Activated CD4-positive, alpha-beta T cell treated with anti-CD3 and anti-CD28 coated beads for 24 hours (primary cell): ENCODE results near the gene F12.

Source experiments
- DNase-seq, 2 donors: peaks; one replicate each; pipeline ENCODE4 v3.0.0-alpha.2; 2020; ENCODE audit warnings: low read depth in 2 of 2

Gene F12

GRCh38 chr5:177414481-177414880 lies 5.1 kb upstream of the F12 start:
- DNase-seq = no peak

DNA sequence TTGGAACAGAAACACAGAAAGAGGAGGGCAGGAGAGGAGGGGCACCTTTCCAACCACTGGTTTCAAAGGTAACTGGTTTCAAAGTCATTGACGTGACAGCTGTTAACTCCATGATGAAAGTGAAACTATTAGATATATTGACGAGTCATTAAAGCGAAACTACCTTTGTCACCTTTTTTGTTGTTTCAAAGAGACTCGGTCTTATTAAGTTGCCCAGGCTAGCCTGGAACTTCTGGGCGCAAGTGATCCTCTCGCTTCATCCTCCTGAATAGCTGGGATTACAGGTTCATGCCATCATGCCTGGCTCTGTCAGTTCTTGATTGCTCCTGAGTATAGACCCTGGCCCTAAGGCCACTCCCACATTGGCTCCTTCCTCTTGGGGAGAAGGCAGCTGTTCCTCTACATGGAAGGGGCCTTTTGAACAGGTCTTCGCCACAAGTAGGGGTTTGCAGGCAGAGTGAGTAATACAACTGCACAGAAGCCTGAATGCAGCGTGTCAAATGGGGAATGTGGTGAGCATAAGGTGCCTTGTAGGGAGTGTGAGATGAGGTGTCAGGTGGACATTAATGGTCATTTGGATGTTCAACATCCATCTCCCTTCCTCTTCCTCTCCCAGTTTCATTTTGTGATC lies 3.4 kb upstream of the F12 start:
- DNase-seq = no peak

- DNase-seq = no peak
Measured at GRCh38 chr5:177410575-177410974, 1.2 kb upstream of the F12 start.

DNA sequence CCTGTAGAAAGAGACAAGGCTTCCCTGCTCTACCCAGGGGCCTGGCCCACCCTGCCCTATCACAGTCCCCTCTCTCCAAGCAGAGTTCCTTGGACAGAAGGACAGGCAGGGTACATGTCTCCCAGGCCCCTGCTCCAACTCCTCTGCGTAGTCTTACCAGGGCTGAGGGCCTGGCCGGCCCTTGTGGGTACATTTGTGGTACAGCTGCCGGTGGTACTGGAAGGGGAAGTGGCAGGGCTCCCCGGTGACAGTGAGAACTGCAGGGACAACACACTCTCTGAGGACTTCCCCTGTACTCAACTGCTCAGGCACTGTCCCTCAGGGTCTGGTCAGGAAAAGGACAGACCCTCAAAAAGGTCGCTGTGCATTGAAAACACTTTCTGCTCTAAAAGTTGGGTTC lies 3.6 kb downstream of the F12 start:
- DNase-seq = no peak

DNA sequence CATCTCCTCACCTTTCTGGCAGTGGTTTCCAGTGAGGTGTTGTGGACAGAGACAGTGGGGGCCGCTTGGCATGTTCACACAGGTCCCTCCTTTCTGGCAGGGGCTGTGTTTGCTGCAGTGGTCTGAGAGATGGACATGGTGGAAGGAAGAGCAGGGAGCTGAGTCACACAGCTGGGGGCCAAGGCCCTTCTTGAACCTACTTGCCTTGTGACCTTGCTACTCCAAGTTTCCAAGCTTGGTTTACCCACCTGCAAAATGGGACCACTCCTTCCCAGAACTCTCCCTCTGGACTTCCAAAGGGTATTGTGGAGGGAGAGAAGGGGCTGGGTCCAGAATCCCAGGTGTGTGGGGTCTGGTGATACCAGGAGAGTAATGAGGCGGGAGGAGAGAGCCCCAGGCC lies 4.1 kb downstream of the F12 start:
- DNase-seq = no peak

- no peak for DNase-seq
Measured at GRCh38 chr5:177404641-177405179, 4.7 kb downstream of the F12 start.

DNA sequence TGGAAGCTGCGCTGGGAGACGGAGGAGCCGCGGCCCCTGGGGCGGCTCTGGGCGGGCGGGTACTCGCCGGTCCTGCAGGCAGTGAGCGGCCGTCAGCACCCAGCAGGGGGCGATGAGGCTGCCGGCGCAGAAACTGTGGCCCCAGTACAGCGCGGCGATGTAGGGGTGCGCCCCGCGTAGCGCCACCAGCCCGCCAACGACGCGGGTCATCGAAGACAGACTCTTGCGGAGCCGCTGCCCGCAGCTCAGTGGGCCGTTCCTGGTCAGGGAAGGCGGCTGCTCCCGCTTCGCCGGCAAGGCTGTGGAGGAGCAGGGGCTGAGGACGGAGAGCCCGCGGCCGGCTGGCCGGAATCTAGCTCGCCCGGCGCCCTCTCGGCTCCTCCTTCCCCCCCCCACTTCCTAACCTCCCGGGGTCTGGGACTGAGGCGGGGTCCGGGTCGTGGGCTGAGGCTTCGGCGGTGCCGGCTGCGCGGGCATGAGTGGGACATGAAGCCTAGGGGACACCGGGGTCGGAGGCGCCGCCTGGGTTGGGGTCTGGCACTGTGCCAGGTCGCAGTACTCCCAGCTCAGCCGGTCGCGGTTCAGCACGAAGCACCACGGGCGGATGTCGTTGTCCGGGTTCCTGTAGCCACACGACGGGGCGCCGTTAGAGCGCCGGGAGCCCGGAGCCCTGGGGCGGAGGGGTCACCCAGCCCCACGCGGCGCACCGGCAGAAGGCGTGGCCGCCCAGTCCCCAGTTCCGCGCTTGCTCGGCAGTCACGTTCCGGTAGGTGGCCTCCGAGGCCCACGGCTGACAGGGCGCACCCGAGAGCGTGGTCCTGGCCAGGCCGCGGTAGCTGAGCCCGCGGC lies 5.3 kb downstream of the F12 start:
- peak; percentile 71 to 79 for DNase-seq

DNA sequence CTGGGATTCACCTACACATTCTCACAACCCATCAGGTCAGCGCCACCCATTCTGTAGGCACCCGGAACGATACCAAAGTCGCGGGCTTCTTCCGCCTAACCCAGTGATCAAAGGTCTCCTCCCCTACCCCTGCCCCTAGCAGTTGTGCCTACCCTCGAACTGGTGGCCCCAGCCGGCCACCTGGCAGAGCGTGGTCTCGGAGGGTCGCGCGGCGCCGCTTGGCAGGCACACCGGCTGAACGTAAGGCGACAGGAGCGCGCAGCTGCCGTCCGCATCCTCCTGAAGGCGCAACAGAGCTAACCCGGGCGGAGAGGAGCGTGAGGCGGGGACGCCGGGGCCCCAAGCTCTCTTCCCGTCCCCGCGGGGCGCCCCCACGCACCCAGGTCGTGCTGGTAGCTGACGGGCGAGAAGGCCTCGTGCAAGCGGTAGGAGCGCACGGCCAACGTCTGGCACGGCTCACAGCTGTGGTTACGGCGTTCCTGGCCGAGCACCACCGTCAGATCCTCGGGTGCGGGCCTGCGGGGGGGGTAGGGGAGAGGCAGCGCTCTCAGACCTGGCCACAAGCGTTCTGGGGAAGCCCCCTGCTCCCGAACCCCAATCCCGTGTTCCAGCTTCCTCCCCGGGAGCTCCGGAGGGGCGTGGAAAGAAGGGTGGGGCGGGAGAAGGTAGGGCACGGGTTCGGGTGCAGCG lies 6.1 kb downstream of the F12 start:
- DNase-seq = no peak

DNA sequence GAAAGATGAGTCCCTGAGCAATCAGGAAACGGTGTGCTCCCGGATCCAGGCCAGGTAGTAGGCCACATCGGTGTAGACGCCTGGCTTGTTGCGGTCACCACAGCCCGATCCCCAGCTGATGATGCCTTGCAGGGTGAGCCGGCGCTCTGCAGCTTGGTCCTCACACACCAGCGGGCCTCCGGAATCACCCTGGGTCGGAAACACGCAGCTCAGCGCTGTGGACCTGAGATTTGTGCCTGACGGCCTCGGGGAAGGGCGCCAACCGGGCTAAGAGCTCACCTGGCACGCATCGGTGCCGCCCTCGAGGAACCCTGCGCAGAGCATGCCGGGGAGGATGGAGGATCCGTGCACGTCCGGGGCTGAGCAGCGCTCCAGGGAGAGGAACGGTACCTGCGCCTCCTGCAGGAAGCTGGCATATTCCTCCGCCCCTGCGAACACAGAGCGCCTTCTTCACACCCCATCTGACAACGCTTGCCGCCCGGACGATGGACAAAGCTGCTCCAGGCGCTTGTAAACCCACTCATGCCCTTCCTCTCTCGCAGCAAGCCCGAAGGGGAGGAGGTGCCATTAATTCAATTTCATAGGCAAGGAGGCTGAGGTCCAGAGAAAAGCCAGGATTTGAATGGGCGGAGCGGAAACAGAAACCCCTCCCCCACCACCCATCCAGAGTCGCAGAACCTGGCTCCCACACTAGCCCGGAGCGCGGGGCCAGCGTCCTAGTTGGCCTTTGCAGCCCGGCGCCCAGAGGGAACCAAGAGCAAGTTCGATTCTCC lies 6.9 kb downstream of the F12 start:
- DNase-seq = peak; percentile 52 to 65

- DNase-seq = no peak
Measured at GRCh38 chr5:177399997-177400868, 9.1 kb downstream of the F12 start, which contains the start of gene PFN3. TSS of gene PFN3 (minus strand) at chr5:177400661. CDS start at chr5:177400576, 85 bp downstream.

DNA sequence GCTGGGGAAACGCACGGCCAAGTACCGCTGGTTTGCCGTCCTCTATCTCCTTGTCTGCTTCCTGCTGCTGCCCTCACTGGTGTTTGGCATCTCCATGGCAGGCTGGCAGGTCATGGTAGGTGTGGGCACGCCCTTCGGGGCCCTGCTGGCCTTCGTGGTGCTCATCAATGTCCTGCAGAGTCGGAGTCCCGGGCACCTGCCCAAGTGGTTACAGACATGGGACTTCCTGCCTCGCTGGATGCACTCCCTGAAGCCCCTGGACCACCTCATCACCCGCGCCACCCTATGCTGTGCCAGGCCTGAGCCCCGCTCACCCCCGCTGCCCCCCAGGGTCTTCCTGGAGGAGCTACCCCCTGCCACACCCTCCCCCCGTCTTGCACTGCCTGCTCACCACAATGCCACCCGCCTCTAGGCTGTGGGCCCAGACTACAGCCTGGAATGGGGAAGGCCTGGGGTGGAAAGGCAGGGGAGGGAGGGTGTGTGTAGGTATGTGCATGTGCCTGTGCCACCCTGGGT lies 11.4 kb downstream of the F12 start:
- DNase-seq = no peak

- DNase-seq = no peak
Measured at GRCh38 chr5:177396807-177397206, 12.6 kb downstream of the F12 start.

- no peak for DNase-seq
Measured at GRCh38 chr5:177396078-177396477, 13.3 kb downstream of the F12 start.

DNA sequence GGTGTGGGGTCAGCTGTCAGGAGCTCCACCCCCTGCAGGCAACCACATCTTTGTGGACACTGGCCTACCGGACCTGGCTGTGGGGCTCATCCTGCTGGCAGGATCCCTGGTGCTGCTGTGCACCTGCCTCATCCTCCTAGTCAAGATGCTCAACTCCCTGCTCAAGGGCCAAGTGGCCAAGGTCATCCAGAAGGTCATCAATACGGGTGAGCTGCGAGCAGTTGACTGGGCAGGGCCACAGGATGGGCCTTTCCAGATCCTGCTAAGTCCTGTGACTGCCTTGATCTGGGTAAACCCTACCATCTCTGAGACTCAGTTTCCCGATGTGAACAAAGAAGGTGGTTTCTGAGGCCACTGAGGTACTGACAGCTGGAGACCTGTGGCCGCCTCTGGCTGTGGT lies 15.4 kb downstream of the F12 start:
- DNase-seq = no peak

GRCh38 chr5:177393206-177393765 lies 16.1 kb downstream of the F12 start:
- no peak for DNase-seq

DNA sequence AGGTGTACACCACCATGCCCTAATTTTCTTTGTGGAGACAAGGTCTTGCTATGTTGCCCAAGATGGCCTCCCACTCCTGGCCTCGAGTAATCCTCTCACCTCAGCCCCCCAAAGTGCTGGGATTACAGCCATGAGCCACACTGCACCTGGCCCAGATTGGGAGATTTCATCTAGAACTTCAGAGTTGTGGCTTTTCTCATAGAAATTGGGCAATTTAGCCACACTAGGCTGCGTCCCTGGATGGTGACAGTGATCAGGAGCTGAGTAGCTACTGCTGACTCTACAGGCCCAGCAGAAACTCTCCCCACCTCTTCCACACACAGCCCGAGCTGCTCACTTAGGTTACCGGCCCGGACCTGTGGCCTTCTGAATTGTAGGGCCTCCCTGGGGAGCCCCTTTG lies 16.6 kb downstream of the F12 start:
- no peak for DNase-seq

GRCh38 chr5:177390363-177391300 lies 18.7 kb downstream of the F12 start:
- DNase-seq = peak; percentile 84 to 86

DNA sequence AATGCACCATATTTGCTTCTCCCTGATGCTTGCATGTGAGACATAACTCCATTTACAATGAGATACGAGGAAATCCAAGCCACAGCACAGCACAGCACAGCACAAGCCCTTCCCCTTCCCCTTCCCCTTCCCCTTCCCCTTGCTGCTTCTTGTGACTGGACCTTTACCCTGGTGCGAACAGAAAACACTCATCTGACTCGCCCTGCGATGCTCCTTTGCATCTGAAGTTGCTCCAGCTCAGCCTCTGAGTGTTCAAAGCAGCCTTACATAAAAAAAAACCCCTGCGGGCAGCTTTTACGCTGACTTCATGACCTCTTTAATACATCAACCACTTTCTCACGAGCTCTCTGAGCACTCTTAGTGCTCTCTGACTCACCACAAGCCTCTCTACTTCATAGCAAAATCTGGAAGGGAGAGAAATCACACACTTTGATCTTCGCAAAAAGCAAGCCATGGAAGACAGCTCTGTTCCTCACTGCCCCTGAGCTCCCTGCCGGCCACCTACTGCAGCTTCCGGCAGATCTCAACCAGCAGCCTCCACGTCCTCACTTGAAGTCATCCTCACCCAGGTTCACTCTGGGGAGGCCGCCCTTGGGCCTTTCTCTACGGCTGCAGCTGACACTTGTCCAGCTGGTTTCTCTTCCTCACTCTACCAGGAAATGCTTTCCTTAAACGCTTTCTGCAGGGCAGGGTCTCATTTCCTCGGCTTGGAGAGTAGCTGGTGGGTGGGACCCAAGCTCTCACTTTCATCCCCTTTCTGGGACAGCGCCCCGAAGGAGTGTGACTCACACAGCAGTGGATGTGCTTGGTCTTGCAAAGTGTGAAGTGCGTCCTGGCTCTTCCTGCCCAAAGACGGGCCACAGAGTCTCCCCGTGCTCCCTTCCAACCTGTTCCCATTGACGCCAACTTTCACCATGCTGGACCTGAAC lies 19.9 kb downstream of the F12 start:
- DNase-seq = peak in 1 of 2 donors; percentile 42
